ENCODE measurements around the gene CEP295NL. TPM values are rescaled to one million over a fixed set of nuclear protein-coding genes. Genes with fewer than 3 reads are reported as not detected.

Gene CEP295NL
- total RNA-seq, 1 donor = 2.5 TPM

DNA sequence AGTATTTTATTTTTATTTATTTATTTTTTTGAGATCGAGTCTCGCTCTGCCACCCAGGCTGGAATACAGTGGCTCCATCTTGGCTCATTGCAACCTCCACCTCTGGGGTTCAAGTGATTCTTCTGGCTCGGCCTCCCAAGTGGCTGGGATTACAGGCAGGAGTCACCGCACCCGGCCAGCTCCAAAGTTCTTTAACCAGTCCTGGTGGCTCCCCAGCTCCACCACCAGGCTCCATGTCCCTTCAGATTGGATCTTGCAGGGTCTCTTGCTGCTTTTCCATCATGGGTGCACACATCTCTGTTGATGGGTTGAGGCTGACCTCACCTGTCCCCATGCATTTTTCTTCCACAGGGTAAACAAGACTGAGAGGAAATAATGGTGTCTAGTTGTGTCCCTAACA, 54.0 kb downstream of the CEP295NL start:
- Histone ChIP-seq H3K4me3 (ENCODE audit: insufficient read depth, low read length) (no peak overlapping the region), H3K4me2 (ENCODE audit: insufficient read depth, low read length) (no peak overlapping the region), H4K20me1 (ENCODE audit: insufficient read depth, low read length) (peaks cover under 1% of the 10 kb centered on the region), H3K27me3 (ENCODE audit: insufficient read depth, low read length) (no peaks in the 10 kb centered on the region), H3K27ac (ENCODE audit: low read depth, low read length) (no peak overlapping the region), H3K79me2 (ENCODE audit: insufficient read depth, low read length) (no peaks in the 10 kb centered on the region), H3K9me3 (ENCODE audit: low read depth, low read length) (no peaks in the 10 kb centered on the region), H3K36me3 (ENCODE audit: insufficient read depth, low read length) (peaks cover 14% of the 10 kb centered on the region), H3K4me1 (ENCODE audit: insufficient read depth, low read length) (peaks cover 8% of the 10 kb centered on the region), H2AFZ (ENCODE audit: low read length) (no peak overlapping the region)
- DNase-seq (ENCODE audit: insufficient read length, low spot score, missing footprints) = peak; percentile 53
- no peak for TF ChIP-seq CTCF (IDR thresholded peaks at IDR 0.05; ENCODE audit: extremely low read depth, low read depth, low read length)

DNA sequence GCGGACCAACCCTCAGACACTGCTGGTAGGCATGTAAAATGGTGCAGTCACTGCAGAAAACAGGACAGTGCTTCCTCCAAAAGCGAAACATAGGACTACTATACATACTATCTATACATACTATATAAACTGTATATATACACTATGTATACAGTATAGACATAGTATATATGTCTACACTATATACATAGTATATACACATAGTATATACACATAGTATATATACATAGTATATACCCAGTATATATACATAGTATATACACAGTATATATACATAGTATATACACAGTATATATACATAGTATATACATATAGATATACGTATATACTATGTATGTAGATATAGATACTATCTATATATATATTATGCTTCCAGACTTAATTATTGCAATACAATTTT, 55.9 kb downstream of the CEP295NL start:
- H3K27me3 ChIP-seq (ENCODE audit: insufficient read depth, low read length) = no peaks in the 10 kb centered on the region
- no peak for TF ChIP-seq CTCF (IDR thresholded peaks at IDR 0.05; ENCODE audit: extremely low read depth, low read depth, low read length)
- peaks cover 8% of the 10 kb centered on the region for H3K4me1 ChIP-seq (ENCODE audit: insufficient read depth, low read length)
- no peak overlapping the region for H3K4me2 ChIP-seq (ENCODE audit: insufficient read depth, low read length)
- no peak overlapping the region for H2AFZ ChIP-seq (ENCODE audit: low read length)
- H4K20me1 ChIP-seq (ENCODE audit: insufficient read depth, low read length) = no peaks in the 10 kb centered on the region
- H3K9me3 ChIP-seq (ENCODE audit: low read depth, low read length) = no peaks in the 10 kb centered on the region
- H3K27ac ChIP-seq (ENCODE audit: low read depth, low read length) = no peak overlapping the region
- H3K79me2 ChIP-seq (ENCODE audit: insufficient read depth, low read length) = no peaks in the 10 kb centered on the region
- no peaks in the 10 kb centered on the region for H3K36me3 ChIP-seq (ENCODE audit: insufficient read depth, low read length)
- H3K4me3 ChIP-seq (ENCODE audit: insufficient read depth, low read length) = no peak overlapping the region
- no peak for DNase-seq (ENCODE audit: insufficient read length, low spot score, missing footprints)

- peak overlapping the region; percentile 31 for H3K27ac ChIP-seq (ENCODE audit: low read depth, low read length)
- no peaks in the 10 kb centered on the region for H3K27me3 ChIP-seq (ENCODE audit: insufficient read depth, low read length)
- no peaks in the 10 kb centered on the region for H3K36me3 ChIP-seq (ENCODE audit: insufficient read depth, low read length)
- DNase-seq (ENCODE audit: insufficient read length, low spot score, missing footprints) = peak; percentile 88
- peaks cover 9% of the 10 kb centered on the region for H3K79me2 ChIP-seq (ENCODE audit: insufficient read depth, low read length)
- H4K20me1 ChIP-seq (ENCODE audit: insufficient read depth, low read length) = no peaks in the 10 kb centered on the region
- H2AFZ ChIP-seq (ENCODE audit: low read length) = peak overlapping the region; percentile 57
- H3K4me3 ChIP-seq (ENCODE audit: insufficient read depth, low read length) = no peak overlapping the region
- no peak for TF ChIP-seq CTCF (IDR thresholded peaks at IDR 0.05; ENCODE audit: extremely low read depth, low read depth, low read length)
- H3K4me2 ChIP-seq (ENCODE audit: insufficient read depth, low read length) = no peak overlapping the region
- H3K4me1 ChIP-seq (ENCODE audit: insufficient read depth, low read length) = peaks cover 13% of the 10 kb centered on the region
- no peaks in the 10 kb centered on the region for H3K9me3 ChIP-seq (ENCODE audit: low read depth, low read length)
These were observed 58.5 kb downstream of the CEP295NL start for GRCh38 chr17:78844301-78845005.

GRCh38 chr17:78842881-78843565, 60.0 kb downstream of the CEP295NL start:
- Histone ChIP-seq H2AFZ (ENCODE audit: low read length) (no peak overlapping the region), H4K20me1 (ENCODE audit: insufficient read depth, low read length) (peaks cover 8% of the 10 kb centered on the region), H3K79me2 (ENCODE audit: insufficient read depth, low read length) (peaks cover 23% of the 10 kb centered on the region), H3K4me3 (ENCODE audit: insufficient read depth, low read length) (no peak overlapping the region), H3K4me2 (ENCODE audit: insufficient read depth, low read length) (no peak overlapping the region), H3K9me3 (ENCODE audit: low read depth, low read length) (no peaks in the 10 kb centered on the region), H3K36me3 (ENCODE audit: insufficient read depth, low read length) (no peaks in the 10 kb centered on the region), H3K27me3 (ENCODE audit: insufficient read depth, low read length) (no peaks in the 10 kb centered on the region), H3K4me1 (ENCODE audit: insufficient read depth, low read length) (peaks cover 25% of the 10 kb centered on the region), H3K27ac (ENCODE audit: low read depth, low read length) (no peak overlapping the region)
- peak; percentile 52 for TF ChIP-seq CTCF (IDR thresholded peaks at IDR 0.05; ENCODE audit: extremely low read depth, low read depth, low read length)
- DNase-seq (ENCODE audit: insufficient read length, low spot score, missing footprints) = peak; percentile 78

Measured in osteoblast (primary cell).